GM12875 (cell line): ENCODE data around the gene RNF40.
"Not testable (repeated sequence)": the region's sequence is repeated elsewhere in the genome, so short reads cannot be mapped to it uniquely, and the experiment has no call there.

Source experiments
- H3K4me3 ChIP-seq: one replicate; pipeline ENCODE4 v1.5.1; 2011; ENCODE audit warnings: low read depth, low read length, control low read depth
- TF ChIP-seq, protein P1 (sequence below): IDR thresholded peaks from 2 replicates; pipeline ENCODE4 v1.5.1; 2011; ENCODE audit warnings: low read depth, mild to moderate bottlenecking, control low read depth, inconsistent platforms, low read length, moderate library complexity, borderline replicate concordance; ENCODE audit not compliant: insufficient read depth

The RNF40 gene

DNA sequence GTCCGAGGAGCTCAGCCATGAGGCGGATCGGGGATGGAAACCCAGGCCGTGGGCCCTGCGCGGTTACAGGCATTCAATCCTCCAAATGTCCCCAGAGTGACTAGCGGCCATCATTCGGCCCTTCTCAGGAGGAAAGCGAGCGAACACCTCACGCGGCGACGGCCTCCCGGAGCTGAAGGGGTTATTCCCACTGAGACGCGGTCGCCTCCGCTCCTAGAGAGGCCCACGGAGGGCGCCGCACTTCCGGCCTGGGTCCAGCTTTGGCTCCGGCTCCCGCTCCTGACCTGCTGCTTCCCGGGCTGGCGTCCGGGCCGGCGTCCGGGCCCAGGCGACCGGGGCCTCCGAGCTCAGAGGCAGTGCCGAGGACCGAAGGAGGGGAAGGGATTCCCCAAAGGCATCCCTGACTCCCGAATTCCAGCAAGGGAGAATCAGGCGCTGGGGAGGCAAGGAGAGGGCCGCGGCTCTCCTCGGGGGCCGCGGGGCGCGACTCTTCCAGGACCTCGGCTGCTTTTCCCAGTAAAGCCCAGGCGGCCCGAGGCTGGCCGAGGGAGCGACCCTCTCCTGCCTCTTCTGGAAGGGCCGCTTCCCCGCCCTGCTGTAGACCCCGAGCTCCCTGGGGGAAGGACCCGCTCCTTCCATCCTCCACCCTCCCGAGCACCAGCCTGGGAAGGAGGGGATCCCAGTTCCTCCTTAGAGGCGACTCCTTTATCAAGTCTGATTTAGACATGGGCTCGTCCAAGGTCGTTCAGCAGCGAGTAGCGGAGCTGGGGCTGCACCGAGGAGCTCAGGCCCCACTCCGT is 43.4 kb downstream of the RNF40 start:
- H3K4me3 ChIP-seq: peak overlapping the region; percentile 42
- TF ChIP-seq, protein P1, sequence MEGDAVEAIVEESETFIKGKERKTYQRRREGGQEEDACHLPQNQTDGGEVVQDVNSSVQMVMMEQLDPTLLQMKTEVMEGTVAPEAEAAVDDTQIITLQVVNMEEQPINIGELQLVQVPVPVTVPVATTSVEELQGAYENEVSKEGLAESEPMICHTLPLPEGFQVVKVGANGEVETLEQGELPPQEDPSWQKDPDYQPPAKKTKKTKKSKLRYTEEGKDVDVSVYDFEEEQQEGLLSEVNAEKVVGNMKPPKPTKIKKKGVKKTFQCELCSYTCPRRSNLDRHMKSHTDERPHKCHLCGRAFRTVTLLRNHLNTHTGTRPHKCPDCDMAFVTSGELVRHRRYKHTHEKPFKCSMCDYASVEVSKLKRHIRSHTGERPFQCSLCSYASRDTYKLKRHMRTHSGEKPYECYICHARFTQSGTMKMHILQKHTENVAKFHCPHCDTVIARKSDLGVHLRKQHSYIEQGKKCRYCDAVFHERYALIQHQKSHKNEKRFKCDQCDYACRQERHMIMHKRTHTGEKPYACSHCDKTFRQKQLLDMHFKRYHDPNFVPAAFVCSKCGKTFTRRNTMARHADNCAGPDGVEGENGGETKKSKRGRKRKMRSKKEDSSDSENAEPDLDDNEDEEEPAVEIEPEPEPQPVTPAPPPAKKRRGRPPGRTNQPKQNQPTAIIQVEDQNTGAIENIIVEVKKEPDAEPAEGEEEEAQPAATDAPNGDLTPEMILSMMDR: no peak

DNA sequence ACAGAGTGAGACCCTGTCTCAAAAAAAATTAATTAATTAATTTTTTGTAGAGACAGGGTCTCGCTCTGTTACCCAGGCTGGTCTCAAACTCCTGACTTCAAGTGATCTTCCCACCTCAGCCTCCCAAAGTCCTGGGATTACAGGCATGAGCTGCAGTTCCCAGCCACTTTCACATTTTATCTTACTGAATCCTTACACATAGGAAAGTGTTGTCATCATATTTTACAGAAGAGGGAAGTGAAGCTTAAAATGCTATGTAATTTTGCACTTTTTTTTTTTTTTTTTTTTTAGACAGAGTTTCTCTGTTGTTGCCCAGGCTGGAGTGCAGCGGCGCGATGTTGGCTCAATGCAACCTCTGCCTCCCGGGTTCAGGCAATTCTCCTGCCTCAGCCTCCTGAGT is 46.0 kb downstream of the RNF40 start:
- H3K4me3 ChIP-seq: no peak overlapping the region
- TF ChIP-seq, protein P1: no peak

DNA sequence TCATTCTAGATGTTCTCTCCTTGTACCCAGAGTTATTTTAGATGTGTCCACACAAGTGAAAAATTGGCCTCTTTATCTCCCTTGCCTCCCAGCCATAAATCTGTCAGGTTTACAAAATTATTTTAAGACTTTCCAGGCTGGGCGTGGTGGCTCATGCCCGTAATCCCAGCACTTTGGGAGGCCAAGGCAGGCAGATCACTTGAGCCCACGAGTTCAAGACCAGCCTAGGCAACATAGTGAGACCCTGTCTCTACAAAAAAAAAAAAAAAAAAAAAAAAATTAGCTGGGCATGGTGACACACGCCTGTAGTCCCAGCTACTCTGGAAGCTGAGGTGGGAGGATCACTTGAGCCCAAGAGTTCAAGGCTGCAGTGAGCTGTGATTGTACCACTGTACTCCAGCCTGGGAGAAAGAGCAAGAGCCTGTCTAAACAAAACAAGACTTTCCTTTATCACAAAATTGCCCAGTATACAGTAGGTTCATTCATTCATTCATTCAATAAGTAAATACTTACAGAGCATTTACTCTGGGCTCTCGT is 46.8 kb downstream of the RNF40 start:
- not testable (repeated sequence) for H3K4me3 ChIP-seq

DNA sequence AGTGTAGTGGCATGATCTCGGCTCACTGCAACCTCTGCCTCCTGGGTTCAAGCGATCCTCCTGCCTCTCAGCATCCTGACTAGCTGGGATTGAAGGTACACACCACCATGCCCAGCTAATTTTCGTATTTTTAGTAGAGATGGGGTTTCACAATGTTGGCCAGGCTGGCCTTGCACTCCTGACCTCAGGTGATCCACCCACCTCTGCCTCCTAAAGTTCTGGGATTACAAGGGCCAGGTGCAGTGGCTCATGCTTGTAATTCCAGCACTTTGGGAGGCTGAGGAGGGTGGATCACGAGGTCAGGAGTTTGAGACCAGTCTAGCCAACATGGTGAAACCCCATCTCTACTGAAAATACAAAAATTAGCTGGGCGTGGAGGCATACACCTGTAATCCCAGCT is 47.6 kb downstream of the RNF40 start:
- not testable (repeated sequence) for H3K4me3 ChIP-seq

DNA sequence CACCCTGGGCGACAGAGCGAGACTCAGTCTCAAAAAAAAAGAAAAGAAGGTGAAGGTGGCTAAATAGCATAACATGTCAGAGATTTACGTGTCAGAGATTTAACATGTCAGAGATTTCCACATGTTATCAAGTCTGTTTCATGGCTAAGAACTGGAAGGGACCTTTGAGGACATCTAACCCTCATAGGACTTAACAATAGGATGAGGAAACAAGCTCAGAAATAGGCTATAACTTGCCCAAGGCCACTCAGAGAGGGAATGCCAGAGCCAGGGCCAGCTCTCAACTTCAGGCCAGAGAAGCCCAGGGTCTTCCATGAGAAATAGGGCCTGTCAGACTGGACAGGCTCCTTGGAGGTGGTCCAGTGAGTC is 51.7 kb downstream of the RNF40 start:
- TF ChIP-seq, protein P1: no peak
- peak overlapping the region; percentile 34 for H3K4me3 ChIP-seq

DNA sequence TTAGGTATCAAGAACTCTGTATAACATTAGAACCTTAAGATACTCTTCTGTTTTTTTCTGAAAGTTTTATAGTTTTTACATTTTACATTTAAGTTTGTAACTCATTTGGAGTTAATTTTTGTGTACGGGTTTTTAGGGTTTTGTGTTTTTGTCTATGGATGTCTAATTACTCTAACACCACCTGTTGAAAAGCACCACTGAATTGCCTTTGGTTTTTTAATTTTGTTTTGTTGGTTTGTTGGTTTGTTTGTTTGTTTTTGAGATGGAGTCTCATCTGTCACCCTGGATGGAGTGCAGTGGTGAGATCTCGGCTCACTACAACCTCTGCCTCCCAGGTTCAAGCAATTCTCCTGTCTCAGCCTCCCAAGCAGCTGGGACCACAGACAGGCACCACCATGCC is 54.6 kb downstream of the RNF40 start:
- TF ChIP-seq, protein P1: no peak
- no peak overlapping the region for H3K4me3 ChIP-seq

DNA sequence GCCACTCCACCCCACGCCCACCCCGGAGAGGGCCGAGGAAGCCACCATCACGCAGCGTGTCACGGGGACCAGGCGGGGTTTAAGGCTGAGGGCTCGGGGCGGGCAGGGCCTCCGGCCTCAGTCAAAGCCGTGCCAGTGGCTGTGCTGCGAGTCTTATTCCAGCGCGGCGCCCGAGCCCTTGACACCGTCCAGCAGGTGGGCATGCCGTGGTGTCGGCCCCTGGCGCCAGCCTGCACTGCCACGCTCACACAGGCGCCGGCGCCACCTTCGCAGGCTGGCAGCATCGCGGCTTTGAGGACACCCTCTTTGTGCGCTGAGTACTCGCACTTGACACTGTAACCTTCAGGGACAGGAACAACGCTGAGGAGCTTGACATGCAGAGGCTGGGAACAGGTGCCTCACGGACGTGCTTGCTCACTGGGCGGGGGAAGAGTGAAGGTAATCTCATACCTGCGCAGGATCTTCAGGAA is 58.9 kb downstream of the RNF40 start:
- H3K4me3 ChIP-seq: no peak overlapping the region
- TF ChIP-seq, protein P1: no peak

DNA sequence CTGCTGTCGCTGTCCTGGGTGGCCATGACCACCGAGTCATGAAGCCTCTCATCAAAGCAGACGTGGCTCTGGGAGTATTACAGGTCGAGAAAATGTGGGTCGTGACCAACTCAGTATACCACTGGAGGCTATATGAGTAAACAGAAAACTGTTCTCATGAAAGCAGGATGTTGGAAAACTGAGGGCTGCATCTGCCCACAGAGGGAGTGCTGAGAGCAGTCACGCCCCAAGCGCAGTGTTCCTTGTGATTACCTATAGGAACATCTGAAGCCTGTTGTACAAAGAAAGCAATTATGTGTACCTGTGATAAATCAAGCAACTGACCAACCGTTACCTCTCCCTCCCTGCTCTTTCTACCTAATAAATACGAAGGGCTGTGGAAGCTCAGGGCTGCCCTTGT is 59.3 kb downstream of the RNF40 start:
- not testable (repeated sequence) for H3K4me3 ChIP-seq

DNA sequence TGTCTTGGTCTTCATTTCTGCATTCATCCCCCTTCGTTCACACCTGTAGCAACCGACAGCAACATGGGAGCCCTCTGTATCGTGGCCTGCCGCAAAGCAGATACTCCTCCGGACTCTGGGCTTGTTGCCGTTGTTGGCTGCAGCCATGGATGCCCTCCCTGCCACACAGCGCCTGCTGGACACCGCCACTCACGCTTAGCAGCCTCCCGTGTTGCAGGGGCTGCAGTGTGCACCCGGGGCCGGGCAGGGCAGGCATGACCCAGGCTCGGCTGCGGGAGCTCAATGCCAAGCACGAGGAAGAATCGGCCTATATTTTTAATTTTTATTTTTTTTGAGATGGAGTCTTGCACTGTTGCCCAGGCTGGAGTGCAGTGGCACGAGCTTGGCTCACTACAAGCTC is 59.8 kb downstream of the RNF40 start:
- TF ChIP-seq, protein P1: no peak
- H3K4me3 ChIP-seq: no peak overlapping the region
